Stomach smooth muscle (tissue), 2 donors: ENCODE data around the gene CNPPD1.
A peak's percentile ranks its signal among the peaks of the same experiment; 100 is the strongest.

Source experiments
- H3K27ac ChIP-seq: one replicate; pipeline ENCODE4 v1.7.0; 2013; ENCODE audit warnings: mild to moderate bottlenecking, low read length, inconsistent platforms
- H3K27me3 ChIP-seq, 2 donors: one replicate each; pipeline ENCODE4 v1.7.0; 2013; ENCODE audit warnings: low read length in 2 of 2; ENCODE audit not compliant: insufficient read depth in 2 of 2, control insufficient read depth in 1 of 2
- H3K36me3 ChIP-seq, 2 donors: one replicate each; pipeline ENCODE4 v1.7.0; 2013; ENCODE audit warnings: low read length in 2 of 2; ENCODE audit not compliant: control insufficient read depth in 2 of 2, insufficient read depth in 2 of 2
- H3K4me1 ChIP-seq: one replicate; pipeline ENCODE4 v1.7.0; 2013; ENCODE audit warnings: low read length; ENCODE audit not compliant: control insufficient read depth, insufficient read depth
- H3K4me3 ChIP-seq, 2 donors: one replicate each; pipeline ENCODE4 v1.7.0; 2013; ENCODE audit warnings: low read length in 2 of 2
- H3K9ac ChIP-seq, 2 donors: one replicate each; pipeline ENCODE4 v1.7.0; 2013; ENCODE audit warnings: low read length in 2 of 2, mild to moderate bottlenecking in 1 of 2
- H3K9me3 ChIP-seq, 2 donors: one replicate each; pipeline ENCODE4 v1.7.0; 2013; ENCODE audit warnings: low read length in 2 of 2; ENCODE audit not compliant: control insufficient read depth in 2 of 2
- donor health status: healthy.
- donor health status: Pancreatic carcinoma.

The CNPPD1 gene

GRCh38 chr2:219197388-219197787 lies 20.7 kb upstream of the CNPPD1 start:
- Histone ChIP-seq H3K4me1 (no peaks in the 10 kb centered on the region), H3K27ac (no peak overlapping the region), H3K9ac (no peak overlapping the region), H3K9me3 (no peaks in the 10 kb centered on the region), H3K36me3 (no peaks in the 10 kb centered on the region), H3K27me3 (peaks cover 0 to 6% of the 10 kb centered on the region in 2 donors), H3K4me3 (no peak overlapping the region)

DNA sequence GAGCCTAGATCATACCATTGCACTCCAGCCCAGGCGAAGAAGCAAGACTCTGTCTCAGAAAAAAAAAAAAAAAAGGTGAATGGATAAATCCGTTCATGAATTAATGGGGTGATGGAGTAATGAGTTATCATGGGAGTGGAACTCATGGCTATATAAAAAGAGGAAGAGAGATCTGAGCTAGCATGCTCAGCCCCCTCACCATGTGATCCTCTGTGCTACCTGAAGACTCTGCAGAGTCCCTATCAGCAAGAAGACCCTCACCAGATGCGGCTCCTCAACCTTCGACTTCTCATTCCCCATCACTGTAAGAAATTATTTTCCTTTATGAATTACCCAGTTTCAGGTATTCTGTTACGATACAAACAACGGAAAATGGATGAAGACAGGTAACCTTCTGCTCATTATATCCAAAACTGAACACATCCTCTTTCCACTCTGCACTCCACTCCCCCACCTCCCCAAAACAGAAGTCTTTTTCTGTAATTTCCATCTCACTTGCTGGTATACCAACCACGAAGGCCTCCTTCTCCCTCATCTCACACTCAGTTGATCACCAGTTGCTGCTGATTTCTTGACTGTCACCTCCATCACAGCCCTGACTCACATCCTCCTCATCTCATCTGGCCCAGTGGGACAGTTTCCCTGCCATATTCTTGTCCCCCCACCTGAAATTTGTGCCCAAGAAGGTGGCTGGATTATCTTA lies 10.2 kb upstream of the CNPPD1 start:
- Histone ChIP-seq H3K27me3 (no peaks in the 10 kb centered on the region), H3K4me3 (no peak overlapping the region), H3K27ac (no peak overlapping the region), H3K9ac (no peak overlapping the region), H3K36me3 (peaks cover 21 to 22% of the 10 kb centered on the region in 2 donors), H3K4me1 (no peaks in the 10 kb centered on the region), H3K9me3 (no peaks in the 10 kb centered on the region)

DNA sequence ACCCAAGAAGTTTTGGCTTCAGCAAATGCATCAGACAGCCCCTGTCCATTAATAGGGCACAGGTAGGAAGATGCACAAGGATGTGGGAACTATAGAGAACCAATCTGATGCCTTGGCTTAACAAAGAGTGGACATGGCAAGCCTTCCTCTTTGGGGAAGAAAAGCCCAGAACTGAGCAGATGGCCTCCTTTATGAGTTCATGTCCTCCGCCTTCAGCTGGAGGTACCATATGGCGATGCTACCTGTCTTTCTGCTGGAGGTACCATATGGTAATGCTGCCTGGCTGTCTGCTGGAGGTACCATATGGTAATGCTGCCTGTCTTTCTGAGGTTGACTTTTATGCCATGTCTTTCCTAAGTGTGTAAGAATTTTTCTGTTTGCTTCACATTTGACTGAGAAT lies 7.4 kb upstream of the CNPPD1 start:
- Histone ChIP-seq H3K4me1 (peaks cover 16% of the 10 kb centered on the region), H3K36me3 (peaks cover 44 to 45% of the 10 kb centered on the region in 2 donors), H3K9ac (no peak overlapping the region), H3K27ac (no peak overlapping the region), H3K27me3 (no peaks in the 10 kb centered on the region), H3K4me3 (no peak overlapping the region), H3K9me3 (no peaks in the 10 kb centered on the region)

- no peak overlapping the region for H3K9ac ChIP-seq
- H3K4me3 ChIP-seq: no peak overlapping the region
- H3K27me3 ChIP-seq: no peaks in the 10 kb centered on the region
- no peaks in the 10 kb centered on the region for H3K9me3 ChIP-seq
- H3K36me3 ChIP-seq: peaks cover 44 to 45% of the 10 kb centered on the region in 2 donors
- peaks cover 22% of the 10 kb centered on the region for H3K4me1 ChIP-seq
- H3K27ac ChIP-seq: no peak overlapping the region
These were observed 6.5 kb upstream of the CNPPD1 start for GRCh38 chr2:219183151-219183772.

DNA sequence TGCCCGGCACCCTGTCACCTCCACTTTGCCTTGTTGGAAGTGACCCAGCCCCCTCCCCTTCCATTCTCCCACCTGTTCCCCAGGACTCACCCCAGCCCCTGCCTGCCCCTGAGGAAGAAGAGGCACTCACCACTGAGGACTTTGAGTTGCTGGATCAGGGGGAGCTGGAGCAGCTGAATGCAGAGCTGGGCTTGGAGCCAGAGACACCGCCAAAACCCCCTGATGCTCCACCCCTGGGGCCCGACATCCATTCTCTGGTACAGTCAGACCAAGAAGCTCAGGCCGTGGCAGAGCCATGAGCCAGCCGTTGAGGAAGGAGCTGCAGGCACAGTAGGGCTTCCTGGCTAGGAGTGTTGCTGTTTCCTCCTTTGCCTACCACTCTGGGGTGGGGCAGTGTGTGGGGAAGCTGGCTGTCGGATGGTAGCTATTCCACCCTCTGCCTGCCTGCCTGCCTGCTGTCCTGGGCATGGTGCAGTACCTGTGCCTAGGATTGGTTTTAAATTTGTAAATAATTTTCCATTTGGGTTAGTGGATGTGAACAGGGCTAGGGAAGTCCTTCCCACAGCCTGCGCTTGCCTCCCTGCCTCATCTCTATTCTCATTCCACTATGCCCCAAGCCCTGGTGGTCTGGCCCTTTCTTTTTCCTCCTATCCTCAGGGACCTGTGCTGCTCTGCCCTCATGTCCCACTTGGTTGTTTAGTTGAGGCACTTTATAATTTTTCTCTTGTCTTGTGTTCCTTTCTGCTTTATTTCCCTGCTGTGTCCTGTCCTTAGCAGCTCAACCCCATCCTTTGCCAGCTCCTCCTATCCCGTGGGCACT lies 5.8 kb upstream of the CNPPD1 start:
- peaks cover 25% of the 10 kb centered on the region for H3K4me1 ChIP-seq
- H3K36me3 ChIP-seq: peaks cover 44 to 45% of the 10 kb centered on the region in 2 donors
- no peak overlapping the region for H3K27ac ChIP-seq
- no peak overlapping the region for H3K9ac ChIP-seq
- H3K9me3 ChIP-seq: no peaks in the 10 kb centered on the region
- no peaks in the 10 kb centered on the region for H3K27me3 ChIP-seq
- no peak overlapping the region for H3K4me3 ChIP-seq

DNA sequence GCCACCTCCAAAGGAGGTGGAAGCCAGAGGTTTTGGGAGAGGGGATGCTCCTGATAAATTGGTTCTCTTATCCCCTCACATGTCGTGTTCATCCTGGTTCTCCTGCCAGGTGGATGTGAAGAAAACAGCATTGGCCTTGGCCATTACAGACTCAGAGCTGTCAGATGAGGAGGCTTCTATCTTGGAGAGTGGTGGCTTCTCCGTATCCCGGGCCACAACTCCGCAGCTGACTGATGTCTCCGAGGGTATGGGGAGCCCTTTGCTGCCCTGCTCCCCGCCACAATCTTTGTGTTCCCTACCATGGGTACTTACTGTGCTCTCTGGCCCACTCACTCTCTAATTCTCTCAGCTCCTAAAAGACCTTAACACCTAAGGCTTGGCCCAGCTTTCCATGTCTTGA lies 4.8 kb upstream of the CNPPD1 start:
- Histone ChIP-seq H3K4me3 (no peak overlapping the region), H3K4me1 (peaks cover 32% of the 10 kb centered on the region), H3K9ac (no peak overlapping the region), H3K27me3 (no peaks in the 10 kb centered on the region), H3K27ac (no peak overlapping the region), H3K36me3 (peaks cover 44 to 45% of the 10 kb centered on the region in 2 donors), H3K9me3 (no peaks in the 10 kb centered on the region)

GRCh38 chr2:219180961-219181360 lies 4.2 kb upstream of the CNPPD1 start:
- peaks cover 44 to 45% of the 10 kb centered on the region in 2 donors for H3K36me3 ChIP-seq
- no peaks in the 10 kb centered on the region for H3K27me3 ChIP-seq
- H3K4me3 ChIP-seq: no peak overlapping the region
- no peaks in the 10 kb centered on the region for H3K9me3 ChIP-seq
- H3K9ac ChIP-seq: no peak overlapping the region
- peaks cover 38% of the 10 kb centered on the region for H3K4me1 ChIP-seq
- H3K27ac ChIP-seq: no peak overlapping the region

DNA sequence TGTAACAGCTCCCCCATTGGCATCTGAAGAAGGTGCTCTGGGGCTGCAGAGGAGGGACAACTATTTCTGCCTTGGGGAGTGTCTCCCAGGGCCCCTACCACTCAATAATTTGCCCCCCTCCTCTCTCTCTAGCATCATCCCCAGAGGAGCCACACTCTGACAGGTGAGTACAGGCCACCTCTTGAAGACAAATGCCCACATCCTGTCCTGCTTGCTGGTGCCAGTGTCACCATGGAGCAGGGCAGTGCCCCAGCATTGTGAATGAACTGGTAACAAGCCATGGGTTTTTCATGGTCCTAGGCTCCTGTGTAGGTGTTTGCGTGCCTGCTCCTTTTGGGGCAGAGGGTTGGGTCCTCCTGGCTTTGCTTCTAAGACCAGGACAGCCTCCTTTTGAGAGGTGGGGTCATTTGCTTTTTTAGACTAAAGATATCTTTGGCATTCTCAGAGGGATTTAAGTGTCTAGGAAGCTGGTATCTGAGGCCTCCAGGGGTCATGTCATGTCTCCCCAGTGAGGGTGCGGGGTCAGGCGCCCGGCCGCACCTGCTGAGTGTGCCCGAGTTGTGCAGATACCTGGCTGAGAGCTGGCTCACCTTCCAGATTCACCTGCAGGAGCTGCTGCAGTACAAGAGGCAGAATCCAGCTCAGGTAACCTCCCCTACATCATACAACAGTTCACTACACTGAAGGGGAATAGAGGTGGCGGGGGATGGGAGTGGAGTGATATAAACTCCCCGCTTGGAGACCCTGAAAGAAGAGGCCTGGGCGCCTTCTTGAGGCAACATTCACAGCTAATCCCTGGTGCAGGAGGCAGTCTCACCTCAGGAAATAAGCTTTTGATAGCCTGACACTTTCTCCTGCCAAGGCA lies 3.1 kb upstream of the CNPPD1 start:
- Histone ChIP-seq H3K9me3 (no peaks in the 10 kb centered on the region), H3K4me3 (peak overlapping the region in 1 of 2 donors; percentile 93), H3K36me3 (peaks cover 45 to 46% of the 10 kb centered on the region in 2 donors), H3K4me1 (peaks cover 46% of the 10 kb centered on the region), H3K9ac (peak overlapping the region in 1 of 2 donors; percentile 82), H3K27me3 (no peaks in the 10 kb centered on the region), H3K27ac (no peak overlapping the region)

DNA sequence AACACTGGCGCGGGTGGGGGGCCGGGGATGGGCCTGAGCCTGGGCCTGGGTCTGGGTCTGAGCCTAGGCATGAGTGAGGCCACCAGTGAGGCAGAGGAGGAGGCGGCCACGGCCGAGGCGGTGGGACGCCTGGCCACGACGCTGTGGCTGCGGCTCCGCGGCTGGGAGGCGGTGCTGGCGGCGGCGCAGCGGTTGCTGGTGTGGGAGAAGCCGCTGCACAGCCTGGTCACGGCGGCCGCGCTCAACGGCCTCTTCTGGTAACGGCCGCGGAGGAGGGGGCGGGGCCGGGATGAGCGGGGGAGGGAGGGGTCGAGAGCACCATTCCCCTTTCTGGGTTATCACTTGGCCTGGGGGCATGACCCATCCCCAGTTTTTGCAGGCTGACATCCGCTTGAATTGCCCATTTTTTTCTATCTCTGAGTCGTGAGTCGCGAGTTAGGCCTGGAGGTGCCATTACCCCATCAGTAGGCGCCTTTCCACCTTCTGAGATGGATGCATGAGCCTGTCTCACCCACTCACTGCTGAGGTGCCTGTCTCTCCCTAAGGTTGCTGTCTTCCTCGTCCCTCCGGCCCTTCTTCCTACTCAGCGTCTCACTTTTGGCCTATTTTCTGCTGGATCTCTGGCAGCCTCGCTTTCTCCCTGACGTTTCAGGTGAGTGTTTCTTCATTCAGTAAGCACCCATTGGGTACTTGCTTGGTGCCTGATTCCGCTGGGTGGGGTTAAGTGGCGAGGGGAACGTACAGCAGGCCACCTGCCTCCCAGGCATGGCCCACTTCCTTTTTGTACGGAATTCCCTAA lies 1.9 kb upstream of the CNPPD1 start:
- Histone ChIP-seq H3K4me1 (peaks cover 50% of the 10 kb centered on the region), H3K9me3 (no peaks in the 10 kb centered on the region), H3K27me3 (no peaks in the 10 kb centered on the region), H3K9ac (peak overlapping the region; percentile 82 to 99), H3K27ac (peak overlapping the region; percentile 99), H3K36me3 (peaks cover 51% of the 10 kb centered on the region in 2 donors), H3K4me3 (peak overlapping the region; percentile 67 to 93)
